GM23248 (cell line): ENCODE measurements around the gene BICC1.

Experiments used
- EZH2 ChIP-seq: fragments of 200-600 bp; sonication (generic); IDR thresholded peaks from 2 replicates; pipeline ENCODE4 v1.6.1; 2018; ENCODE audit warnings: antibody characterized with exemption, mild to moderate bottlenecking; ENCODE audit not compliant: insufficient read depth, poor library complexity, severe bottlenecking
- EZH2phosphoT487 ChIP-seq: fragments of 200-600 bp; sonication (generic); IDR thresholded peaks from 2 replicates; pipeline ENCODE4 v1.6.1; 2018; ENCODE audit warnings: antibody characterized with exemption, moderate library complexity, mild to moderate bottlenecking, low read depth; ENCODE audit not compliant: insufficient read depth

GRCh38 chr10:58706836-58707235 is 194.2 kb downstream of the BICC1 start:
- TF ChIP-seq EZH2 (no peak), EZH2phosphoT487 (no peak)
